A549 (cell line): ENCODE results near the gene DTX3. TPM values are rescaled to one million over a fixed set of nuclear protein-coding genes. Genes with fewer than 3 reads are reported as not detected.
"Not testable (repeated sequence)": the region's sequence is repeated elsewhere in the genome, so short reads cannot be mapped to it uniquely, and the experiment has no call there.

Experiments
- ATAC-seq, 2 experiments: fragments of 200-7000 bp in 1 of 2; fragments of >200 bp in 1 of 2; cut with Nextera tagmentation in 1 of 2; cut with Tn5 transposase in 1 of 2; 3 replicates each; pipeline versions ENCODE4 v1.8.0 to v1.9.1; 2018 to 2020; ENCODE audit warnings: mild to moderate bottlenecking in 1 of 2, moderate library complexity in 1 of 2
- CTCF ChIA-PET: fragments of 300-600 bp; sonication (Branson Sonifier 250); formaldehyde crosslinking; extraction: SDS; loops from one replicate; lab custom pipeline; 2021; ENCODE audit warnings: antibody characterized with exemption, inconsistent platforms; lab: Yijun Ruan, JAX
- POLR2A ChIA-PET: fragments of 350-600 bp; formaldehyde crosslinking; extraction: SDS; loops from one replicate; lab custom pipeline; 2021; ENCODE audit warnings: antibody characterized with exemption, inconsistent platforms; lab: Yijun Ruan, JAX
- DNase-seq, 2 experiments: peaks; one replicate each; pipeline versions ENCODE4 v3.0.0 to v3.0.0-alpha.2; 2011 to 2016; ENCODE audit warnings: low read depth in 1 of 2, low spot score in 1 of 2
- FAIRE-seq: peaks from 2 replicates; lab custom pipeline; 2011; peaks lifted over from hg19 to GRCh38; lab: Jason Lieb, UNC
- H3K27ac ChIP-seq, 2 experiments: fragments of >200 bp; sonication (Bioruptor Twin); formaldehyde crosslinking; 3 replicates each; pipeline ENCODE4 v1.5.1; 2016 to 2017
- H3K4me1 ChIP-seq: fragments of >200 bp; sonication (Bioruptor Twin); formaldehyde crosslinking; 3 replicates; pipeline ENCODE4 v1.6.1; 2016
- H3K4me2 ChIP-seq: fragments of >200 bp; sonication (Bioruptor Twin); formaldehyde crosslinking; 3 replicates; pipeline ENCODE4 v1.6.1; 2016
- H3K4me3 ChIP-seq: fragments of >200 bp; sonication (Bioruptor Twin); formaldehyde crosslinking; 3 replicates; pipeline ENCODE4 v1.5.1; 2016
- H3K9me3 ChIP-seq: fragments of >200 bp; sonication (Bioruptor Twin); formaldehyde crosslinking; 3 replicates; pipeline ENCODE4 v1.6.1; 2016
- BHLHE40 ChIP-seq: IDR thresholded peaks from 2 replicates; pipeline ENCODE4 v1.6.1; 2012; ENCODE audit warnings: low read depth, low read length, inconsistent platforms
- CBX2 ChIP-seq: fragments of 200-600 bp; sonication (generic); IDR thresholded peaks from 2 replicates; pipeline ENCODE4 v1.6.1; 2016; ENCODE audit warnings: low read depth, mild to moderate bottlenecking, borderline replicate concordance
- CBX8 ChIP-seq: fragments of 200-600 bp; sonication (generic); IDR thresholded peaks from 2 replicates; pipeline ENCODE4 v1.6.1; 2016
- CHD2 ChIP-seq: fragments of 150-350 bp; IDR thresholded peaks from 2 replicates; pipeline ENCODE4 v1.6.1; 2014; ENCODE audit warnings: low read length; ENCODE audit not compliant: partially characterized antibody
- CHD4 ChIP-seq: fragments of 200-600 bp; sonication (generic); IDR thresholded peaks from 2 replicates; pipeline ENCODE4 v1.6.1; 2016; ENCODE audit warnings: antibody characterized with exemption, mild to moderate bottlenecking, borderline replicate concordance
- ESRRA ChIP-seq: fragments of 150-350 bp; IDR thresholded peaks from 2 replicates; pipeline ENCODE4 v1.6.1; 2014; ENCODE audit warnings: mild to moderate bottlenecking, low read length, borderline replicate concordance
- FOSB ChIP-seq: fragments of 250-450 bp; sonication (Bioruptor Pico); IDR thresholded peaks from 2 replicates; pipeline ENCODE4 v1.5.0; 2020; ENCODE audit warnings: mild to moderate bottlenecking, moderate library complexity
- FOSL2 ChIP-seq, 2 experiments: fragments of 450-650 bp in 1 of 2; fragments of >200 bp in 1 of 2; sonication (Bioruptor Twin) in 1 of 2; formaldehyde crosslinking; IDR thresholded peaks; 2 replicates each; pipeline versions ENCODE4 v1.5.0 to v1.6.1; 2016 to 2020; ENCODE audit warnings: mild to moderate bottlenecking in 1 of 2, moderate library complexity in 1 of 2
- HDAC2 ChIP-seq: fragments of 200-600 bp; sonication (generic); IDR thresholded peaks from 2 replicates; pipeline ENCODE4 v1.6.1; 2016
- HEYL ChIP-seq: fragments of 250-450 bp; sonication (Bioruptor Pico); IDR thresholded peaks from 2 replicates; pipeline ENCODE4 v1.8.0; 2021; ENCODE audit warnings: mild to moderate bottlenecking, moderate library complexity
- JUN ChIP-seq, 2 experiments: fragments of >200 bp; sonication (Bioruptor Twin); formaldehyde crosslinking; IDR thresholded peaks; 2 replicates in 1 of 2; 3 replicates in 1 of 2; pipeline ENCODE4 v1.6.1; 2016 to 2017
- KDM5A ChIP-seq: fragments of 200-600 bp; sonication (generic); IDR thresholded peaks from 2 replicates; pipeline ENCODE4 v1.6.1; 2016; ENCODE audit warnings: antibody characterized with exemption, mild to moderate bottlenecking
- NPAS2 ChIP-seq: fragments of 250-450 bp; sonication (Bioruptor Pico); IDR thresholded peaks from 2 replicates; pipeline ENCODE4 v1.8.0; 2022; ENCODE audit warnings: mild to moderate bottlenecking, moderate library complexity, borderline replicate concordance
- PHF8 ChIP-seq: fragments of 200-600 bp; sonication (generic); IDR thresholded peaks from 2 replicates; pipeline ENCODE4 v1.6.1; 2016; ENCODE audit warnings: low read depth, mild to moderate bottlenecking, antibody characterized with exemption, moderate library complexity, borderline replicate concordance
- POLR2A ChIP-seq: IDR thresholded peaks from 2 replicates; pipeline ENCODE4 v1.6.1; 2012; ENCODE audit warnings: mild to moderate bottlenecking, low read length
- RAD21 ChIP-seq, 2 experiments: fragments of >200 bp in 1 of 2; sonication (Bioruptor Twin) in 1 of 2; formaldehyde crosslinking in 1 of 2; IDR thresholded peaks in 1 of 2; conservative IDR thresholded peaks in 1 of 2; 2 replicates in 1 of 2; 3 replicates in 1 of 2; pipeline ENCODE4 v1.6.1; 2012 to 2018; ENCODE audit warnings: inconsistent platforms in 1 of 2
- RARB ChIP-seq: fragments of 250-450 bp; sonication (Bioruptor Pico); IDR thresholded peaks from 2 replicates; pipeline ENCODE4 v1.8.0; 2021; ENCODE audit warnings: mild to moderate bottlenecking, moderate library complexity
- RCOR1 ChIP-seq: fragments of 150-350 bp; IDR thresholded peaks from 2 replicates; pipeline ENCODE4 v1.6.1; 2014; ENCODE audit warnings: antibody characterized with exemption, low read length, low read depth
- RFX5 ChIP-seq: fragments of 450-650 bp; IDR thresholded peaks from 2 replicates; pipeline ENCODE4 v1.7.1; 2014; ENCODE audit warnings: antibody characterized with exemption, mild to moderate bottlenecking, moderate library complexity
- SMC3 ChIP-seq: fragments of >200 bp; sonication (Bioruptor Twin); formaldehyde crosslinking; IDR thresholded peaks from 3 replicates; pipeline ENCODE4 v1.6.1; 2018; ENCODE audit warnings: inconsistent platforms
- TFCP2L1 ChIP-seq: fragments of 250-450 bp; sonication (Bioruptor Pico); IDR thresholded peaks from 2 replicates; pipeline ENCODE4 v1.5.0; 2021; ENCODE audit warnings: mild to moderate bottlenecking
- ZC3H11A ChIP-seq: fragments of 450-650 bp; IDR thresholded peaks from 2 replicates; pipeline ENCODE4 v1.6.1; 2014; ENCODE audit warnings: antibody characterized with exemption, mild to moderate bottlenecking
- WGBS: methylation state at CpG from one replicate; pipeline ENCODE4 v1.1.6; 2017; ENCODE audit errors: missing lambda C conversion rate; 5-methylcytosine and 5-hydroxymethylcytosine counted together
- polyA plus RNA-seq, 4 experiments: library from polyadenylated mRNA; depleted of rRNA in 3 of 4; stranded (reverse); fragments of >200 nt; fragmentation: RNase III in 1 of 4; extraction: RNeasy Plus Mini Kit Qiagen cat#74134 plus additional on column Dnase treatment in 1 of 4; gene quantifications; 2 replicates in 3 of 4; 3 replicates in 1 of 4; pipeline ENCODE4 v1.2.3, GENCODE V29; 2011 to 2017
- TF ChIP-seq, protein P1 (sequence below): fragments of >200 bp; sonication (Bioruptor Twin); formaldehyde crosslinking; IDR thresholded peaks from 2 replicates; pipeline ENCODE4 v1.6.1; 2016
- TF ChIP-seq, protein P2 (sequence below): fragments of 150-350 bp; IDR thresholded peaks from 2 replicates; pipeline ENCODE4 v1.6.1; 2014; ENCODE audit warnings: low read depth, mild to moderate bottlenecking, low read length
- TF ChIP-seq, protein P3 (sequence below): fragments of 200-600 bp; sonication (generic); IDR thresholded peaks from 2 replicates; pipeline ENCODE4 v1.6.1; 2016; ENCODE audit warnings: antibody characterized with exemption, mild to moderate bottlenecking, moderate library complexity

Gene DTX3
- polyA plus RNA-seq, 2 of the 4 experiments (the other 2 are of a cell fraction) = 21.7 to 24.7 TPM

DNA sequence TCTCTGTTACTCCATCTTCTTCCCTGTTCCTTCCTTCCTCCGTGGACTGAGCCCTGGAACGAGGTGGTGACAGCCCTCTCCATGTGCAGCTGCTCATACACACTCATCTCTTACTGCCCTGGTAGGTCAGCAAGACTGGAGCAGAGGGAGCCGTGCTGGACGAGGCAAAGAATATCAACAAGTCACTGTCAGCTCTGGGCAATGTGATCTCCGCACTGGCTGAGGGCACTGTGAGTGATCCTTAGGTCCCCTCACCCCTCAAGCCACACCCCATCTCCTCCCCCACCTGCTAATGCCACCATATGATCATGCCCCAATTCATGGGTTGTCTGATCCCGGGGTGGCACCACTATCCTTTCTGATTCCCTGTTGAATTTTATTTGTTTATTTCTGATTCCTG is 35.8 kb upstream of the DTX3 start:
- H3K9me3 ChIP-seq = no peaks in the 10 kb centered on the region
- ChIA-PET CTCF (interaction anchor here (1.0 to 9.3 kb wide), 2 partner anchors 15 to 168 kb away, joined by 3 to 104 read pairs; no protein-coding TSS in a partner anchor), POLR2A (no interaction called here)
- FAIRE-seq (no peak), ATAC-seq (no peak; a peak in 2 of 6 replicates), DNase-seq (no peak)
- H3K4me1 ChIP-seq = no peaks in the 10 kb centered on the region
- H3K4me2 ChIP-seq = no peak overlapping the region
- WGBS = 43% methylated on average over 6 of the region's 6 CpGs
- no peak for TF ChIP-seq RFX5
- no peak for TF ChIP-seq RAD21 (conservative IDR thresholded peaks at IDR 0.05 in 1 of 2, IDR thresholded peaks at IDR 0.05 in 1 of 2)
- TF ChIP-seq, protein P1, sequence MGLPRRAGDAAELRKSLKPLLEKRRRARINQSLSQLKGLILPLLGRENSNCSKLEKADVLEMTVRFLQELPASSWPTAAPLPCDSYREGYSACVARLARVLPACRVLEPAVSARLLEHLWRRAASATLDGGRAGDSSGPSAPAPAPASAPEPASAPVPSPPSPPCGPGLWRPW = no peak
- no peak for TF ChIP-seq HDAC2
- no peak for TF ChIP-seq CHD2
- TF ChIP-seq, protein P2, sequence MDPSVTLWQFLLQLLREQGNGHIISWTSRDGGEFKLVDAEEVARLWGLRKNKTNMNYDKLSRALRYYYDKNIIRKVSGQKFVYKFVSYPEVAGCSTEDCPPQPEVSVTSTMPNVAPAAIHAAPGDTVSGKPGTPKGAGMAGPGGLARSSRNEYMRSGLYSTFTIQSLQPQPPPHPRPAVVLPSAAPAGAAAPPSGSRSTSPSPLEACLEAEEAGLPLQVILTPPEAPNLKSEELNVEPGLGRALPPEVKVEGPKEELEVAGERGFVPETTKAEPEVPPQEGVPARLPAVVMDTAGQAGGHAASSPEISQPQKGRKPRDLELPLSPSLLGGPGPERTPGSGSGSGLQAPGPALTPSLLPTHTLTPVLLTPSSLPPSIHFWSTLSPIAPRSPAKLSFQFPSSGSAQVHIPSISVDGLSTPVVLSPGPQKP = no peak
- TF ChIP-seq RARB = no peak
- TF ChIP-seq SMC3 = no peak
- TF ChIP-seq ESRRA = no peak
- TF ChIP-seq CBX2 = no peak
- no peak for TF ChIP-seq CBX8
- TF ChIP-seq TFCP2L1 (CRISPR knock-in tag) = no peak
- no peak for TF ChIP-seq CHD4
- no peak for TF ChIP-seq RCOR1
- TF ChIP-seq, protein P3, sequence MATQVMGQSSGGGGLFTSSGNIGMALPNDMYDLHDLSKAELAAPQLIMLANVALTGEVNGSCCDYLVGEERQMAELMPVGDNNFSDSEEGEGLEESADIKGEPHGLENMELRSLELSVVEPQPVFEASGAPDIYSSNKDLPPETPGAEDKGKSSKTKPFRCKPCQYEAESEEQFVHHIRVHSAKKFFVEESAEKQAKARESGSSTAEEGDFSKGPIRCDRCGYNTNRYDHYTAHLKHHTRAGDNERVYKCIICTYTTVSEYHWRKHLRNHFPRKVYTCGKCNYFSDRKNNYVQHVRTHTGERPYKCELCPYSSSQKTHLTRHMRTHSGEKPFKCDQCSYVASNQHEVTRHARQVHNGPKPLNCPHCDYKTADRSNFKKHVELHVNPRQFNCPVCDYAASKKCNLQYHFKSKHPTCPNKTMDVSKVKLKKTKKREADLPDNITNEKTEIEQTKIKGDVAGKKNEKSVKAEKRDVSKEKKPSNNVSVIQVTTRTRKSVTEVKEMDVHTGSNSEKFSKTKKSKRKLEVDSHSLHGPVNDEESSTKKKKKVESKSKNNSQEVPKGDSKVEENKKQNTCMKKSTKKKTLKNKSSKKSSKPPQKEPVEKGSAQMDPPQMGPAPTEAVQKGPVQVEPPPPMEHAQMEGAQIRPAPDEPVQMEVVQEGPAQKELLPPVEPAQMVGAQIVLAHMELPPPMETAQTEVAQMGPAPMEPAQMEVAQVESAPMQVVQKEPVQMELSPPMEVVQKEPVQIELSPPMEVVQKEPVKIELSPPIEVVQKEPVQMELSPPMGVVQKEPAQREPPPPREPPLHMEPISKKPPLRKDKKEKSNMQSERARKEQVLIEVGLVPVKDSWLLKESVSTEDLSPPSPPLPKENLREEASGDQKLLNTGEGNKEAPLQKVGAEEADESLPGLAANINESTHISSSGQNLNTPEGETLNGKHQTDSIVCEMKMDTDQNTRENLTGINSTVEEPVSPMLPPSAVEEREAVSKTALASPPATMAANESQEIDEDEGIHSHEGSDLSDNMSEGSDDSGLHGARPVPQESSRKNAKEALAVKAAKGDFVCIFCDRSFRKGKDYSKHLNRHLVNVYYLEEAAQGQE = no peak
- no peak for TF ChIP-seq JUN (IDR thresholded peaks at IDR 0.05)
- no peak overlapping the region for H3K4me3 ChIP-seq
- H3K27ac ChIP-seq = no peak overlapping the region

DNA sequence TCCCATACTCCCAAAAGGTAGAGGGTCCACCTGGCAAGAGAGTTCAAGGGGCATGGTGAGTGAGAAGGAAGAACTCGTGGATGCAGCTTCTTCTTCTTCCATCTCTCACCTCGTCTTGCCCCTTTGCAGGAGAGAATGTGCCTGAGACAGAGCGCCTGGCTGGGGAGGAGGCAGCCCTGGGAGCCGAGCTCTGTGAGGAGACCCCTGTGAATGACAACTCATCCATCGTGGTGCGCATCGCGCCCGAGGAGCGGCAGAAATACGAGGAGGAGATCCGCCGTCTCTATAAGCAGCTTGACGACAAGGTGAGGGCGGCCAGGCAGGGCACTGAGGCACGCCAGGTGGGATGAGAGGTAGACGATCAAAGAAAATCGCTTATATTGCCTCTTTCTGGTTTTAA is 34.8 kb upstream of the DTX3 start:
- Histone ChIP-seq H3K4me2 (no peak overlapping the region), H3K9me3 (no peaks in the 10 kb centered on the region), H3K27ac (no peak overlapping the region), H3K4me1 (no peaks in the 10 kb centered on the region), H3K4me3 (no peak overlapping the region)
- POLR2A ChIA-PET = no interaction called here
- 72% methylated on average over 18 of the region's 18 CpGs for WGBS
- CTCF ChIA-PET = interaction anchor here (0.9 to 9.3 kb wide), 4 partner anchors 14 to 167 kb away, joined by 3 to 104 read pairs (median 4); no protein-coding TSS in a partner anchor
- DNase-seq (no peak), ATAC-seq (no peak), FAIRE-seq (no peak)
- TF ChIP-seq POLR2A (no peak), ZC3H11A (no peak), HEYL (CRISPR knock-in tag) (no peak), KDM5A (no peak), FOSL2 (IDR thresholded peaks at IDR 0.05) (no peak), FOSL2 (CRISPR knock-in tag; IDR thresholded peaks at IDR 0.05) (no peak), BHLHE40 (no peak), RARB (no peak), PHF8 (no peak), ESRRA (no peak), TFCP2L1 (CRISPR knock-in tag) (no peak), CBX8 (no peak), FOSB (CRISPR knock-in tag) (no peak), NPAS2 (no peak)

DNA sequence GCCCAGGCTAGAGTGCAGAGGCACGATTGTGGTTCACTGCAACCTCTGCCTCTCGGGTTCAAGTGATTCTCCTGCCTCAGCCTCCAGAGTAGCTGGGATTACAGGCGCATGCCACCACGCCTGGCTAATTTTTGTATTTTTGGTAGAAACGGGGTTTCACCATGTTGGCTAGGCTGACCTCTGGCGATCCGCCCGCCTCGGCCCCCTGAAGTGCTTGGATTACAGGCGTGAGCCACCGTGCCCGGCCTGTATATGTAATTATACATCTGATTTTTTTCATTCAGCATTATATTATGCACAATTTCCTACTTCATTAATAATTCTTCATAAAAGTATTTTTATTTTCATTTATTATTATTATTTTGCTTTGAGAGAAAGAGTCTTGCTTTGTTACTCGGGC is 34.2 kb upstream of the DTX3 start:
- not testable (repeated sequence) for H3K4me1 ChIP-seq, H3K27ac ChIP-seq, DNase-seq, FAIRE-seq, H3K4me3 ChIP-seq, H3K4me2 ChIP-seq, ATAC-seq, H3K9me3 ChIP-seq
- ChIA-PET CTCF (interaction anchor here (0.8 to 9.3 kb wide), 5 partner anchors 13 to 165 kb away, joined by 3 to 104 read pairs (median 4); no protein-coding TSS in a partner anchor), POLR2A (interaction anchor here (0.6 kb wide), 1 partner anchor 24 kb away, joined by 4 read pairs; no protein-coding TSS in a partner anchor)
- WGBS = 60% methylated on average over 13 of the region's 13 CpGs
